H1 (cell line): ENCODE measurements around the gene ME3.

Experiments
- BACH1 ChIP-seq: IDR thresholded peaks from 2 replicates; pipeline ENCODE4 v1.6.1; 2012; ENCODE audit warnings: low read length, improper control_type of control experiment
- CHD1 ChIP-seq: IDR thresholded peaks from 2 replicates; pipeline ENCODE4 v1.6.1; 2012; ENCODE audit warnings: low read depth, low read length, improper control_type of control experiment
- CTBP2 ChIP-seq: IDR thresholded peaks from 2 replicates; pipeline ENCODE4 v1.7.0; 2011; ENCODE audit warnings: borderline replicate concordance, mild to moderate bottlenecking, moderate library complexity, mixed read lengths, low read length; ENCODE audit not compliant: insufficient read depth, insufficient read length
- CTCF ChIP-seq, 3 experiments: IDR thresholded peaks; 1 replicate in 2 of 3; 2 replicates in 1 of 3; pipeline versions ENCODE4 v1.5.1 to v1.6.1; 2011; ENCODE audit warnings: low read length in 3 of 3, mild to moderate bottlenecking in 3 of 3, inconsistent platforms in 2 of 3, low read depth in 1 of 3, moderate library complexity in 1 of 3; ENCODE audit not compliant: insufficient read depth in 1 of 3; ENCODE audit errors: control extremely low read depth in 1 of 3
- EGR1 ChIP-seq: IDR thresholded peaks from 2 replicates; pipeline ENCODE4 v1.6.1; 2011; ENCODE audit warnings: low read depth, low read length, borderline replicate concordance
- EP300 ChIP-seq, 2 experiments: IDR thresholded peaks; 1 replicate in 1 of 2; 2 replicates in 1 of 2; pipeline ENCODE4 v1.6.1; 2011 to 2012; ENCODE audit warnings: low read depth in 2 of 2, low read length in 2 of 2, mild to moderate bottlenecking in 2 of 2, borderline replicate concordance in 1 of 2, inconsistent platforms in 1 of 2, moderate library complexity in 1 of 2
- EZH2 ChIP-seq: fragments of 200-600 bp; sonication (generic); IDR thresholded peaks from 2 replicates; pipeline ENCODE4 v1.7.1; 2012; ENCODE audit warnings: low read depth, mild to moderate bottlenecking, moderate library complexity, low read length, inconsistent platforms; ENCODE audit not compliant: severe bottlenecking
- MAX ChIP-seq: IDR thresholded peaks from 2 replicates; pipeline ENCODE4 v1.6.1; 2012; ENCODE audit warnings: inconsistent platforms
- POLR2A ChIP-seq, 2 experiments: IDR thresholded peaks; 1 replicate in 1 of 2; 2 replicates in 1 of 2; pipeline ENCODE4 v1.6.1; 2011; ENCODE audit warnings: low read depth in 2 of 2, low read length in 2 of 2, mild to moderate bottlenecking in 2 of 2; ENCODE audit errors: control extremely low read depth in 1 of 2
- RAD21 ChIP-seq, 2 experiments: IDR thresholded peaks in 1 of 2; conservative IDR thresholded peaks in 1 of 2; 2 replicates each; pipeline ENCODE4 v1.6.1; 2011; ENCODE audit warnings: low read depth in 2 of 2, low read length in 2 of 2, improper control_type of control experiment in 1 of 2, inconsistent platforms in 1 of 2, mild to moderate bottlenecking in 1 of 2, moderate library complexity in 1 of 2
- RNF2 ChIP-seq: fragments of 200-900, 300-1000 bp; sonication (generic); IDR thresholded peaks from 2 replicates; pipeline ENCODE4 v1.7.1; 2016; ENCODE audit warnings: borderline replicate concordance, low read depth, mild to moderate bottlenecking, antibody characterized with exemption, low read length; ENCODE audit not compliant: poor library complexity, severe bottlenecking; ENCODE audit errors: missing control alignments
- RXRA ChIP-seq: IDR thresholded peaks from 2 replicates; pipeline ENCODE4 v1.6.1; 2011; ENCODE audit warnings: low read depth, mild to moderate bottlenecking, low read length, moderate library complexity; ENCODE audit not compliant: insufficient read depth
- SRF ChIP-seq: IDR thresholded peaks from 2 replicates; pipeline ENCODE4 v1.6.1; 2011; ENCODE audit warnings: mild to moderate bottlenecking, low read depth, low read length, moderate library complexity
- YY1 ChIP-seq: IDR thresholded peaks from 2 replicates; pipeline ENCODE4 v1.6.1; 2011; ENCODE audit warnings: low read depth, mild to moderate bottlenecking, low read length

DNA sequence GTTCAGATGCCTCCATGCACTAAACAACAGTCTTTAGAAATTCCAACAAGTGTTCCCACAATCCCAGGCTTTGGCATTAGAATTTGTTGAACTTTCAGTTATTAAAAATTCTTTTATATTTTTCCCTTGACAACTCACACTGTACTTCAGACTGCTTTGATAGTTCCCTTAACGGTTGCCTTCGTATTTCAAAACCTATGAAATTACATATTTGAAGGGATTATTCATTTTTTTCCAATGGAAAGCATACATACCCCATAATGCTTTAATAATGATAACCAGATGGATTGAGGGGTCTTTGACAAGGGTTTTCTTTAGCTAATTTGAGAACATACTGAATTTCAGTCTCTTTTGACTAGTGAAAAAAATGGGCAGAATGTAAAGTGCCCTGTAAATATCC is 76.5 kb downstream of the ME3 start:
- TF ChIP-seq POLR2A (IDR thresholded peaks at IDR 0.05; ENCODE audit: control extremely low read depth in 1 of 2, low read depth in 2 of 2, low read length in 2 of 2) = no peak
- TF ChIP-seq YY1 = no peak
- TF ChIP-seq EZH2 = no peak
- no peak for TF ChIP-seq CHD1
- no peak for TF ChIP-seq CTCF (IDR thresholded peaks at IDR 0.05; ENCODE audit: control extremely low read depth in 1 of 3, insufficient read depth in 1 of 3, low read depth in 1 of 3, low read length in 3 of 3)
- TF ChIP-seq CTBP2 = no peak
- TF ChIP-seq BACH1 = no peak
- no peak for TF ChIP-seq RNF2
- TF ChIP-seq SRF = no peak
- no peak for TF ChIP-seq RAD21 (IDR thresholded peaks at IDR 0.05 in 1 of 2, conservative IDR thresholded peaks at IDR 0.05 in 1 of 2; ENCODE audit: low read depth in 2 of 2, low read length in 2 of 2)
- TF ChIP-seq EP300 (IDR thresholded peaks at IDR 0.05; ENCODE audit: borderline replicate concordance in 1 of 2, low read depth in 2 of 2, low read length in 2 of 2) = no peak
- no peak for TF ChIP-seq EGR1
- no peak for TF ChIP-seq RXRA
- TF ChIP-seq MAX = no peak
